A673 (cell line): Measurements from ENCODE around the gene TMEM116.

Source experiments
- EZH2 ChIP-seq: fragments of 200-600 bp; sonication (generic); IDR thresholded peaks from 2 replicates; pipeline ENCODE4 v1.6.1; 2017; ENCODE audit warnings: borderline replicate concordance, low read depth, mild to moderate bottlenecking, mixed read lengths, antibody characterized with exemption, low read length; ENCODE audit not compliant: poor library complexity, severe bottlenecking
- TF ChIP-seq, protein P1 (sequence below): fragments of 300-800, 200-600 bp; sonication (generic); conservative IDR thresholded peaks from 2 replicates; pipeline ENCODE4 v1.5.1; 2017; ENCODE audit warnings: low read depth, mild to moderate bottlenecking, antibody characterized with exemption, low read length, moderate library complexity, mixed read lengths

DNA sequence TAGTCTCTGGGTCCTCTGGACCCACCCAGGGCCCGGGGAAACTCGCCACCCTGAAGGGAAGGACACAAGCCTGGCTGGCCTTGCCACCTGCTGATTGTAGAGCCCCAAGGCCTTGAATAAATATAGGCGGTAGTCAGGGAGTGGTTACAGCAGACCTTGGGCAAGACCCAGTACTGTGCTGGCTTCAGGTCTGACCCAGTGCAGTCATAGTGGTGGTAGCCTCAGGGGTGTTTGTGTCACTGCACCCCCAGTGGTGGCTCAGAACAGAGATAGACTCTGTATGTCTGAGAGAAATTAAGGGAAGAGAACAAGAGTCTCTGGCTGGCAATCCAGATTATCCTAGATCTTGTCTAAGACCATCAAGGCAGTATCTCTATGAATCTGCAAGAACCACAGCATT is 107.5 kb downstream of the TMEM116 start:
- TF ChIP-seq, protein P1, sequence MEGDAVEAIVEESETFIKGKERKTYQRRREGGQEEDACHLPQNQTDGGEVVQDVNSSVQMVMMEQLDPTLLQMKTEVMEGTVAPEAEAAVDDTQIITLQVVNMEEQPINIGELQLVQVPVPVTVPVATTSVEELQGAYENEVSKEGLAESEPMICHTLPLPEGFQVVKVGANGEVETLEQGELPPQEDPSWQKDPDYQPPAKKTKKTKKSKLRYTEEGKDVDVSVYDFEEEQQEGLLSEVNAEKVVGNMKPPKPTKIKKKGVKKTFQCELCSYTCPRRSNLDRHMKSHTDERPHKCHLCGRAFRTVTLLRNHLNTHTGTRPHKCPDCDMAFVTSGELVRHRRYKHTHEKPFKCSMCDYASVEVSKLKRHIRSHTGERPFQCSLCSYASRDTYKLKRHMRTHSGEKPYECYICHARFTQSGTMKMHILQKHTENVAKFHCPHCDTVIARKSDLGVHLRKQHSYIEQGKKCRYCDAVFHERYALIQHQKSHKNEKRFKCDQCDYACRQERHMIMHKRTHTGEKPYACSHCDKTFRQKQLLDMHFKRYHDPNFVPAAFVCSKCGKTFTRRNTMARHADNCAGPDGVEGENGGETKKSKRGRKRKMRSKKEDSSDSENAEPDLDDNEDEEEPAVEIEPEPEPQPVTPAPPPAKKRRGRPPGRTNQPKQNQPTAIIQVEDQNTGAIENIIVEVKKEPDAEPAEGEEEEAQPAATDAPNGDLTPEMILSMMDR, result no peak
- TF ChIP-seq EZH2, result no peak
